ENCODE measurements around the gene GALNT6. TPM values are rescaled to one million over a fixed set of nuclear protein-coding genes. Genes with fewer than 3 reads are reported as not detected.

The GALNT6 gene
- total and polyA plus RNA-seq, 4 experiments from 2014 or later: 1.7 to 9.2 (median 3.6) TPM

DNA sequence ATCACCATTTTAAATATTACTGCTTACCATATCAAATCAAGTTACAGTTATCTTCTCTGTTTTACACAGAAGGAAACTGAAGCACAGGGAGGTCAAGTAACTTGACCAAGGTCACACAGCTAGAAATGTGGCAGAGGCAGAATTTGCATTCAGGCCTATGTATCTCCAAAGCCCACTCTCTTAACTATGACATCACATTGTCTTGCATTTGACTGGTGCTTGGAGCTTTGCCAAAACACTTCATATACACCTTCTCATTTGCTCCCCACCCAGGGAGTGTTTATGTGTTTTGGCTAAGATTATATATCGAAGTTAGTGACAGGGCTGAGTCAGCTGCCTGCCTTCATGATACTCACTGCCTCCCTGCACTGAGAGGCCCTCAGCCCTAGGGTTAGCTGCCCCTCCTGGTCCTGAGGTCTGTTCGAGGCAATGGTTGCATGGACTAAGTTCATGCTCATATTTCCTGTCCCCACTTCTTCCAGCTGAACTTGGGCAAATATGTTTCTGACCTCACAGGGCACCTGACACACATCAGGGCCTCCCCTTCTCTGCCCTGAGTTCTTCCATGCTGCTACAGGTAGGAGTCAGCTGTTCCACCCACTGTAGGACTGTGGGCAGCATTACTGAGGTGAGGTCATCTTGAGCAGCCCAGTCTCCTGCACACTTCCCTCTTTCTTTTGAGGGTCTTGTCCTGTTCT, 1.8 kb downstream of the GALNT6 start:
- intact Hi-C loops (cut with micrococcal nuclease): no loop called here
- peaks cover 56% of the 10 kb centered on the region for H3K4me1 ChIP-seq (ENCODE audit: insufficient read depth, low read length)
- H3K36me3 ChIP-seq (ENCODE audit: insufficient read depth, low read length): no peaks in the 10 kb centered on the region
- no peak overlapping the region for H3K4me3 ChIP-seq (ENCODE audit: low read length in 2 of 2)
- peaks cover 48 to 73% (median 57%) of the 10 kb centered on the region in 4 donors for H3K4me1 Mint-ChIP-seq
- no peaks in the 10 kb centered on the region for H3K9me3 ChIP-seq (ENCODE audit: control insufficient read depth in 1 of 2, low read length in 2 of 2)
- H3K27ac ChIP-seq (ENCODE audit: low read depth, low read length): no peak overlapping the region
- ChIA-PET POLR2A (ENCODE audit: partially characterized antibody) (interaction anchor here (4.0 kb wide), 1 partner anchor 21 kb away, joined by 33 read pairs; no protein-coding TSS in a partner anchor), CTCF (ENCODE audit: partially characterized antibody) (interaction anchor here (0.7 to 2.2 kb wide), 3 partner anchors 20 to 75 kb away, joined by 3 to 5 read pairs (median 3); no protein-coding TSS in a partner anchor)
- peaks cover 0 to 4% of the 10 kb centered on the region in 2 donors for H3K36me3 Mint-ChIP-seq
- peak overlapping the region; percentile 58 to 97 (median 78) for H3K27ac Mint-ChIP-seq
- no peaks in the 10 kb centered on the region for H3K9me3 Mint-ChIP-seq
- H3K4me3 Mint-ChIP-seq: peak overlapping the region in 5 of 8 donors; percentile 31 to 48 (median 34)
- H3K27me3 ChIP-seq (ENCODE audit: insufficient read depth, low read length): no peaks in the 10 kb centered on the region
- DNase-seq: no peak
- no peaks in the 10 kb centered on the region for H3K27me3 Mint-ChIP-seq

DNA sequence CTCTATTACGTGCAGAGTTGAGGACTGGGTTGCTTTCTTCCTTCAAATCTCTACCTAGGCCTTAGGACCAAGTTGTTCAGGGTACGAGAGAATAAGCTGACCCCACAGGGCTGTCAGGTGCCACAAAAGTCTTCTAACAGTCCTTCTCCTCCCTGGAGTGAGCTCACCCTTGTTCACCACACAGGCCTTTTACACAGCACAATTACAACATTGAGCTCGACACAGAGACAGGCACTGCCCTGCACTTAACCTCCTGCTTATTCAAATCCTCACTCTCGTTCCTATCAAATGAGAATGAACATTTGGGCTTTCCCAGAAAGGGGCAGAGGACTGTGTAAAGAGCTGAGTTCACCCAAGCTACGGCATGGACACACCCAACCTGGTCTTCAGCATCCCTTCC, 2.4 kb downstream of the GALNT6 start:
- intact Hi-C loops (cut with micrococcal nuclease): no loop called here
- CTCF ChIA-PET (ENCODE audit: partially characterized antibody): interaction anchor here (1.5 kb wide), 1 partner anchor 32 kb away, joined by 3 read pairs; no protein-coding TSS in a partner anchor
- no peak overlapping the region for H3K27ac ChIP-seq (ENCODE audit: low read depth, low read length)

DNA sequence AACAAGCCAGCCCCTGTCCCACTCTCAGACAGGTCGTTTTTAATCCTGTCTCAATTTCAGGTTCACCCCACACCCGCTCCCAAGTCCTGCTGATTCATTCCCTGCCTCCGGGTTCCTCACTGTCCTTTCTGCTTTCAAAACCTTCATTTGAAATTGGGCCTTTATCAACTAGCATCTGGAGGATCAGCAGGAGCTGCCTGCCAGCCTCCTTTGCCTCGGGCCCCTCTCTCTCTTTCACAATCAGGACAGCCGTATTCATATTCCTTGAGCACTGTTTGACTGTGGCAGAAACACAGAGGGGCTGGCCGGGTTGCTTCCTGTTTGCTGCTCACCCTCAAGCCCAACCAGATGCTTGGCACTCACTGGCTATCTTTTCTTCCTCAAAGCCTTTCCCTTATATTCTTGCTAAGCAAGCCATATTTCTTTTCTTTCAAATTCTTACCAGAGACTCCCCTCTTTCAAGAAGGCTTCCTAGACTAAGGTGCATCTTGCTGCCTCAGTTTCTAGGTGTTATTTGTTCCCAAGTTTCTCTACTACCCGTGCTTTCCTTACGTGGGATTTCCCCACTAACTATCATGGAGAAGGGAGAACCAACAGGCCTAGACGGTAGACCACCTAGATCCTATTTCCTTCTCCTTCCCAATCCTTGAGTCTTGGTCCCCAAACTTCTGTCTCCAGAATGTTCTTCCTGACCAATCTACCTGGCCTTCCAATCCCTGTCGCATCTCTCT, 3.0 kb downstream of the GALNT6 start:
- H3K36me3 ChIP-seq (ENCODE audit: insufficient read depth, low read length): no peaks in the 10 kb centered on the region
- Mint-ChIP-seq H3K36me3 (peaks cover 0 to 7% of the 10 kb centered on the region in 2 donors), H3K27ac (peak overlapping the region in 6 of 7 donors; percentile 20 to 83 (median 44)), H3K27me3 (no peaks in the 10 kb centered on the region), H3K4me3 (no peak overlapping the region), H3K9me3 (no peaks in the 10 kb centered on the region), H3K4me1 (peaks cover 46 to 72% (median 55%) of the 10 kb centered on the region in 4 donors)
- H3K27me3 ChIP-seq (ENCODE audit: insufficient read depth, low read length): no peaks in the 10 kb centered on the region
- CTCF ChIA-PET (ENCODE audit: partially characterized antibody): no interaction called here
- intact Hi-C loops (cut with micrococcal nuclease): no loop called here
- POLR2A ChIA-PET (ENCODE audit: partially characterized antibody): interaction anchor here (4.0 kb wide), 1 partner anchor 20 kb away, joined by 33 read pairs; no protein-coding TSS in a partner anchor
- DNase-seq: no peak
- no peak overlapping the region for H3K4me3 ChIP-seq (ENCODE audit: low read length in 2 of 2)
- no peak overlapping the region for H3K27ac ChIP-seq (ENCODE audit: low read depth, low read length)
- H3K9me3 ChIP-seq (ENCODE audit: control insufficient read depth in 1 of 2, low read length in 2 of 2): no peaks in the 10 kb centered on the region
- H3K4me1 ChIP-seq (ENCODE audit: insufficient read depth, low read length): peaks cover 56% of the 10 kb centered on the region

More for the DNA sequence above, 2.4 kb downstream of the GALNT6 start:
- H3K27ac Mint-ChIP-seq: peak overlapping the region; percentile 20 to 83 (median 43)
- no peak for DNase-seq
- POLR2A ChIA-PET (ENCODE audit: partially characterized antibody): interaction anchor here (4.0 kb wide), 1 partner anchor 20 kb away, joined by 33 read pairs; no protein-coding TSS in a partner anchor
- H3K36me3 ChIP-seq (ENCODE audit: insufficient read depth, low read length): no peaks in the 10 kb centered on the region
- H3K4me3 ChIP-seq (ENCODE audit: low read length in 2 of 2): no peak overlapping the region
- H3K4me3 Mint-ChIP-seq: peak overlapping the region in 3 of 8 donors; percentile 0 to 31 (median 26)
- peaks cover 56% of the 10 kb centered on the region for H3K4me1 ChIP-seq (ENCODE audit: insufficient read depth, low read length)
- H3K27me3 ChIP-seq (ENCODE audit: insufficient read depth, low read length): no peaks in the 10 kb centered on the region
- H3K9me3 ChIP-seq (ENCODE audit: control insufficient read depth in 1 of 2, low read length in 2 of 2): no peaks in the 10 kb centered on the region
- H3K9me3 Mint-ChIP-seq: no peaks in the 10 kb centered on the region
- peaks cover 0 to 4% of the 10 kb centered on the region in 2 donors for H3K36me3 Mint-ChIP-seq
- no peaks in the 10 kb centered on the region for H3K27me3 Mint-ChIP-seq
- H3K4me1 Mint-ChIP-seq: peaks cover 45 to 72% (median 56%) of the 10 kb centered on the region in 4 donors

- H3K9me3 ChIP-seq (ENCODE audit: control insufficient read depth in 1 of 2, low read length in 2 of 2): no peaks in the 10 kb centered on the region
- POLR2A ChIA-PET (ENCODE audit: partially characterized antibody): interaction anchor here (0.8 to 1.6 kb wide), 2 partner anchors 13 to 17 kb away, joined by 4 to 7 read pairs; no protein-coding TSS in a partner anchor
- Mint-ChIP-seq H3K4me3 (no peak overlapping the region), H3K9me3 (no peaks in the 10 kb centered on the region), H3K4me1 (peaks cover 44 to 80% (median 52%) of the 10 kb centered on the region in 4 donors), H3K27me3 (no peaks in the 10 kb centered on the region), H3K27ac (peak overlapping the region in 3 of 7 donors; percentile 3 to 37 (median 28)), H3K36me3 (peaks cover 11 to 17% of the 10 kb centered on the region in 2 donors)
- intact Hi-C loops (cut with micrococcal nuclease): no loop called here
- CTCF ChIA-PET (ENCODE audit: partially characterized antibody): no interaction called here
- no peak overlapping the region for H3K27ac ChIP-seq (ENCODE audit: low read depth, low read length)
- H3K4me3 ChIP-seq (ENCODE audit: low read length in 2 of 2): no peak overlapping the region
- DNase-seq: no peak
- H3K27me3 ChIP-seq (ENCODE audit: insufficient read depth, low read length): no peaks in the 10 kb centered on the region
- peaks cover 42% of the 10 kb centered on the region for H3K4me1 ChIP-seq (ENCODE audit: insufficient read depth, low read length)
- H3K36me3 ChIP-seq (ENCODE audit: insufficient read depth, low read length): no peaks in the 10 kb centered on the region
Measured at GRCh38 chr12:51386351-51386750, 4.9 kb downstream of the GALNT6 start.

GRCh38 chr12:51383269-51383905, 7.8 kb downstream of the GALNT6 start:
- no peaks in the 10 kb centered on the region for H3K27me3 ChIP-seq (ENCODE audit: insufficient read depth, low read length)
- H3K4me1 ChIP-seq (ENCODE audit: insufficient read depth, low read length): peaks cover 16% of the 10 kb centered on the region
- ChIA-PET POLR2A (ENCODE audit: partially characterized antibody) (interaction anchor here (1.1 to 2.4 kb wide), 3 partner anchors 11 to 15 kb away, joined by 3 to 9 read pairs (median 4); no protein-coding TSS in a partner anchor), CTCF (ENCODE audit: partially characterized antibody) (interaction anchor here (1.3 to 2.0 kb wide), 3 partner anchors 14 to 149 kb away, joined by 3 to 6 read pairs (median 4); no protein-coding TSS in a partner anchor)
- H3K27ac ChIP-seq (ENCODE audit: low read depth, low read length): no peak overlapping the region
- H3K4me3 ChIP-seq (ENCODE audit: low read length in 2 of 2): no peak overlapping the region
- peaks cover 22 to 53% (median 29%) of the 10 kb centered on the region in 4 donors for H3K4me1 Mint-ChIP-seq
- DNase-seq: no peak
- H3K9me3 ChIP-seq (ENCODE audit: control insufficient read depth in 1 of 2, low read length in 2 of 2): no peaks in the 10 kb centered on the region
- H3K36me3 ChIP-seq (ENCODE audit: insufficient read depth, low read length): peaks cover 3% of the 10 kb centered on the region
- intact Hi-C loops (cut with micrococcal nuclease): no loop called here
- no peaks in the 10 kb centered on the region for H3K27me3 Mint-ChIP-seq
- peak overlapping the region in 1 of 8 donors; percentile 64 for H3K4me3 Mint-ChIP-seq
- H3K36me3 Mint-ChIP-seq: peaks cover 16 to 35% of the 10 kb centered on the region in 2 donors
- peaks cover 0 to 2% (median 0%) of the 10 kb centered on the region in 8 donors for H3K9me3 Mint-ChIP-seq
- H3K27ac Mint-ChIP-seq: peak overlapping the region in 5 of 7 donors; percentile 34 to 92 (median 72)

- no peaks in the 10 kb centered on the region for H3K9me3 ChIP-seq (ENCODE audit: control insufficient read depth in 1 of 2, low read length in 2 of 2)
- Mint-ChIP-seq H3K4me1 (peaks cover 22 to 42% (median 29%) of the 10 kb centered on the region in 4 donors), H3K27me3 (no peaks in the 10 kb centered on the region), H3K9me3 (peaks cover 0 to 4% (median 0%) of the 10 kb centered on the region in 8 donors), H3K36me3 (peaks cover 26 to 46% of the 10 kb centered on the region in 2 donors), H3K4me3 (no peak overlapping the region), H3K27ac (peak overlapping the region in 2 of 7 donors; percentile 39 to 83)
- peaks cover 5% of the 10 kb centered on the region for H3K36me3 ChIP-seq (ENCODE audit: insufficient read depth, low read length)
- ChIA-PET POLR2A (ENCODE audit: partially characterized antibody) (interaction anchor here (1.1 to 1.5 kb wide), 2 partner anchors 12 to 13 kb away, joined by 3 to 4 read pairs; no protein-coding TSS in a partner anchor), CTCF (ENCODE audit: partially characterized antibody) (interaction anchor here (1.3 to 2.0 kb wide), 2 partner anchors 13 to 41 kb away, joined by 3 to 6 read pairs; no protein-coding TSS in a partner anchor)
- no peak for DNase-seq
- no peak overlapping the region for H3K27ac ChIP-seq (ENCODE audit: low read depth, low read length)
- H3K27me3 ChIP-seq (ENCODE audit: insufficient read depth, low read length): no peaks in the 10 kb centered on the region
- intact Hi-C loops (cut with micrococcal nuclease): no loop called here
- H3K4me3 ChIP-seq (ENCODE audit: low read length in 2 of 2): no peak overlapping the region
- peaks cover 14% of the 10 kb centered on the region for H3K4me1 ChIP-seq (ENCODE audit: insufficient read depth, low read length)
Measured at GRCh38 chr12:51382173-51382572, 9.0 kb downstream of the GALNT6 start.
